ENCODE data around the gene C9orf72.
"Not testable (repeated sequence)": the region's sequence is repeated elsewhere in the genome, so short reads cannot be mapped to it uniquely, and the experiment has no call there.

C9orf72 gene, protein sequence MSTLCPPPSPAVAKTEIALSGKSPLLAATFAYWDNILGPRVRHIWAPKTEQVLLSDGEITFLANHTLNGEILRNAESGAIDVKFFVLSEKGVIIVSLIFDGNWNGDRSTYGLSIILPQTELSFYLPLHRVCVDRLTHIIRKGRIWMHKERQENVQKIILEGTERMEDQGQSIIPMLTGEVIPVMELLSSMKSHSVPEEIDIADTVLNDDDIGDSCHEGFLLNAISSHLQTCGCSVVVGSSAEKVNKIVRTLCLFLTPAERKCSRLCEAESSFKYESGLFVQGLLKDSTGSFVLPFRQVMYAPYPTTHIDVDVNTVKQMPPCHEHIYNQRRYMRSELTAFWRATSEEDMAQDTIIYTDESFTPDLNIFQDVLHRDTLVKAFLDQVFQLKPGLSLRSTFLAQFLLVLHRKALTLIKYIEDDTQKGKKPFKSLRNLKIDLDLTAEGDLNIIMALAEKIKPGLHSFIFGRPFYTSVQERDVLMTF

DNA sequence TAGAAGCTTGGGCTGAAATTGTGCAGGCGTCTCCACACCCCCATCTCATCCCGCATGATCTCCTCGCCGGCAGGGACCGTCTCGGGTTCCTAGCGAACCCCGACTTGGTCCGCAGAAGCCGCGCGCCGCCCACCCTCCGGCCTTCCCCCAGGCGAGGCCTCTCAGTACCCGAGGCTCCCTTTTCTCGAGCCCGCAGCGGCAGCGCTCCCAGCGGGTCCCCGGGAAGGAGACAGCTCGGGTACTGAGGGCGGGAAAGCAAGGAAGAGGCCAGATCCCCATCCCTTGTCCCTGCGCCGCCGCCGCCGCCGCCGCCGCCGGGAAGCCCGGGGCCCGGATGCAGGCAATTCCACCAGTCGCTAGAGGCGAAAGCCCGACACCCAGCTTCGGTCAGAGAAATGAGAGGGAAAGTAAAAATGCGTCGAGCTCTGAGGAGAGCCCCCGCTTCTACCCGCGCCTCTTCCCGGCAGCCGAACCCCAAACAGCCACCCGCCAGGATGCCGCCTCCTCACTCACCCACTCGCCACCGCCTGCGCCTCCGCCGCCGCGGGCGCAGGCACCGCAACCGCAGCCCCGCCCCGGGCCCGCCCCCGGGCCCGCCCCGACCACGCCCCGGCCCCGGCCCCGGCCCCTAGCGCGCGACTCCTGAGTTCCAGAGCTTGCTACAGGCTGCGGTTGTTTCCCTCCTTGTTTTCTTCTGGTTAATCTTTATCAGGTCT lies at the start of gene C9orf72:
TSS of gene C9orf72 (minus strand) at position 564 of the 716 bp plus-strand sequence. CDS start 6,361 bp downstream, outside the sequence.
- peak; percentile 85 for DNase-seq (ENCODE audit: low spot score)

GRCh38 chr9:27622693-27623340 lies 49.5 kb upstream of the C9orf72 start:
- no peak for DNase-seq (ENCODE audit: low spot score)

GRCh38 chr9:27619743-27620142 lies 46.5 kb upstream of the C9orf72 start:
- DNase-seq (ENCODE audit: low spot score), result no peak

- no peak for DNase-seq (ENCODE audit: low spot score)
Measured at GRCh38 chr9:27618066-27618465, 44.8 kb upstream of the C9orf72 start.

DNA sequence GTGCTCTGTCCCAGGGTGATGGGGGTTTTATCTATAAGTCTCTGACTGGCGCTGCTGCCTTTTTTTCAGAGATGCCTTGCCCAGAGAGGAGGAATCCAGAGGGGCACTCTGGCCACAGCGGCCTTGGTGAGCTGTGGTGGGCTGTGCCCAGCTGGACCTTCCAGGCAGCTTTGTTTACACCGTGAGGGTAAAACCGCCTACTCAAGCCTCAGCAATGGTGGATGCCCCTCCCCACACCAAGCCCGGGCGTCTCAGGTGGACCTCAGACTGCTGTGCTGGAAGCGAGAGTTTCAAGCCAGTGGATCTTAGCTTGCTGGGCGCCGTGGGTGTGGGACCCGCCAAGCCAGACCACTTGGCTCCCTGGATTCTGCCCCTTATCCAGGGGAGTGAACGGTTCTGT lies 41.3 kb upstream of the C9orf72 start:
- no peak for DNase-seq (ENCODE audit: low spot score)

- not testable (repeated sequence) for DNase-seq (ENCODE audit: low spot score)
Measured at GRCh38 chr9:27612036-27612435, 38.8 kb upstream of the C9orf72 start.

GRCh38 chr9:27610622-27611021 lies 37.3 kb upstream of the C9orf72 start:
- no peak for DNase-seq (ENCODE audit: low spot score)

- no peak for DNase-seq (ENCODE audit: low spot score)
Measured at GRCh38 chr9:27602954-27603353, 29.7 kb upstream of the C9orf72 start.

DNA sequence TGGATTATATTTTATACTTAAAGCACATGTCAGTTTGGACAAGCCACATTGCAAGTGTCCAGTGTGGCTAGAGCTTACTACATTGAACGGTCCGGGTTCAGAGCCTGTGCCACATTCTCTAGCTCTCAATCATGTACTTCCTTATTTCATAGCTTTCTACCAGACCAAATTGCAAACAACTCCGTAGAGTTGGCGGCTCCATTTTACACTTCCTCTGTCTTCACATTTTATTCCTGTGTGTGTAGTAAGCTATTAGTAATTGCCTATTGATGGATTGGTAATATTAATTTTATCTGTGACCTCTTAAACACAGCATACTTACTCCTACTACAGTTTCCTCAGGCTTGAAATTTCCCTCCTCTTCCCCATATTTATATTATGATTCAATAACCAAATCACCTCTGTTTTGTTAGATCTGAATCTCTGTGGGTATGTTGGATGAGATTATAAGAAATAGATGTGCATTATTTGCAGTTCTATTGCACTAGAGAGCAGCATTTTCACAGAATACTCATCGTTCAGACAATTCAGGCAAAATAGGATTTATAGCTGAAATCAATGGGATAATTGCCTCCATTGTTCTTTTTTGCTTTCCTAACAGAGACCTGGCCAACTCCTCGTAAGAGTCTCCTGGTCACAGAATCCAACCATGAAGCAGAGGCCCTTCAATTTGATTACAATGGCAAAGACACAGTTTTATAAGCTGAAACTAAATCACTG lies 29.0 kb upstream of the C9orf72 start:
- DNase-seq (ENCODE audit: low spot score), result no peak

GRCh38 chr9:27601396-27601795 lies 28.1 kb upstream of the C9orf72 start:
- no peak for DNase-seq (ENCODE audit: low spot score)

DNA sequence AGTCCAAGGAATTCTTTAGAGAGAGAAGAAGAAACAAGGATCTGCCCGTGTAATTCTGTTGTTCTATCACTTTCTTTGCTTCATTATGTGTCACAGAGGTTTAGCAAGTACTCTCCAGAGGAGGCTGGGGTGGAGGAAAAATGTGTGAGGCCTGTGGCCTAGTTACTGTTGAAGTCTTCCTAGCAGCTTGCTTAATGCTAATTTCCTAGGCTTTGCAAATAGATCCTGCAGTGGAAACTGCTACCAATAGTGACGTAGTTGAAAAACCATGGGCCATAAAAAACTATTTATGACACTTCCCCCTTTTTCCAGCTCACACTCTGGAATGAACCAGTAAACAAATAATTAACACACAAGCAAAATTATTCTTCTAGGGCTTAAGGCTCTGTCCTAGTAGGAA lies 27.0 kb upstream of the C9orf72 start:
- DNase-seq (ENCODE audit: low spot score), result no peak

DNA sequence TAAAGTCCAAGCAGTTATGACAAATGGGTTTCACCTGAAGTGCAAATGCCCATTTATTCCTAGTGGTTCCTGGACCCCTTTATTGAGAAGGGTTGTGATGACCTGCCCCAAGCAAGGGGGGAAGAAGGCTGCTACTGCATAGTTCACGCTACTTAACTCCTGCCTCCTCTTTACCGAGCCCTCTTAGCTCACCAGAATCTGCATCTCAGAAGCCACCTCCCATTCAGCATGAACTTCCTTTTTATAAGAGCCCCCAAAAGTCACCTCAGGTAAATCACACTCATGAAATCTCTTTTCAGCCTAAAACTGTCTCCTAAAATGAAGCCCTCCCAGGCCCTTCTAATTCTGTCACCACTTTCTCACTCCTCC lies 26.6 kb upstream of the C9orf72 start:
- no peak for DNase-seq (ENCODE audit: low spot score)

- DNase-seq (ENCODE audit: low spot score), result no peak
Measured at GRCh38 chr9:27599102-27599869, 26.0 kb upstream of the C9orf72 start.

GRCh38 chr9:27595733-27596132 lies 22.5 kb upstream of the C9orf72 start:
- DNase-seq (ENCODE audit: low spot score), result no peak

- DNase-seq (ENCODE audit: low spot score), result no peak
Measured at GRCh38 chr9:27591672-27592071, 18.4 kb upstream of the C9orf72 start.

DNA sequence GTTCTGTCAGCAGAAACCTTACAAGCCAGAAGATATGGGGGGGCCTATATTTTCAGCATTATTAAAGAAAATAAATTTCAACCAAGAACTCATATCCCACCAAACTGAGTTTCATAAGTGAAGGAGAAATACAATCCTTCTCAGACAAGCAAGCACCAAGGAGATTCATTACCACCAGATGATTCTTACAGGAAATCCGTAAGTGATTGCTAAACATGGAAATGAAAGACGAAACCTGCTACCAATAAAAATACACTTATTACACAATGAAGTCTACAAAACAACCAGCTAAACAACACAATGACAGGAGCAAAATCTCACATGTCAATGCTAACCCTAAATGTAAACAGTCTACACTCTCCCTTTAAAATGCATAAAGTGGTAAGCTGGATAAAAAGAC lies 17.8 kb upstream of the C9orf72 start:
- DNase-seq (ENCODE audit: low spot score), result no peak

DNA sequence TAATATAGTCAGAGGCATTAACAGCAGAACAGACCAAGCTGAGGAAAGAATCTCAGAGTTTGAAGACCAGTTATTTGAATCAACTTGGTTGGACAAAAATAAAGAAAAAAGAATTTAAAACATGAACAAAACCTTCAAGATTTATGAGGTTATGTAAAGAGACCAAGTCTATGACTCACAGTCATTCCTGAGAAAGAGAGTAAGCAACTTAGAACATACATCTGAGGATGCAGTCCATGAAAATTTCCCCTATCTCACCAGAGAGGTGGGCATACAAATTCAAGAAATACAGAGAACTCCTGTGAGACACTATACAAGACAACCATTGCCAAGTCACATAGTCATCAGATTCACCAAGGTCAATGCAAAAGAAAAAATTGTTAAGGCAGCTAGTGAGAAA lies 17.4 kb upstream of the C9orf72 start:
- DNase-seq (ENCODE audit: low spot score), result no peak

DNA sequence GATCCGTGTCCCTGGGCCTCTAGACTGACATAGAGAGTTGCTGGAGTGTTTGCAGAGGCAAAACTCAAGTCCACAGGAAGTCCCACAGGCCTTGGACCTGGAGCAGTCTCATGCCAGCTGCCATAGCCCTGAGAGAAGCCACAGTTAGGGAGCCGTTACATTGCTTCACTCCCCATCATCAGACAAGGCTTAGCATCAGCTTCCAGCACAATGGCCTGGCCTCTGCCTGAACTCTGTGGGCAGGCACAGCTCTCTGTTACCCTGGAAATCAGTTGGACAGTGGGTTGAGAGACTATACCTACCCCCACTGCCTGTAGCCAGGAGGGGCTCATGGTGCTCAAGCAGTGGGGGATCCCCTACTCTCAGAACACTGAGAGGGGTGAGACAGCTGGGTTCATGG lies 16.2 kb upstream of the C9orf72 start:
- no peak for DNase-seq (ENCODE audit: low spot score)

DNA sequence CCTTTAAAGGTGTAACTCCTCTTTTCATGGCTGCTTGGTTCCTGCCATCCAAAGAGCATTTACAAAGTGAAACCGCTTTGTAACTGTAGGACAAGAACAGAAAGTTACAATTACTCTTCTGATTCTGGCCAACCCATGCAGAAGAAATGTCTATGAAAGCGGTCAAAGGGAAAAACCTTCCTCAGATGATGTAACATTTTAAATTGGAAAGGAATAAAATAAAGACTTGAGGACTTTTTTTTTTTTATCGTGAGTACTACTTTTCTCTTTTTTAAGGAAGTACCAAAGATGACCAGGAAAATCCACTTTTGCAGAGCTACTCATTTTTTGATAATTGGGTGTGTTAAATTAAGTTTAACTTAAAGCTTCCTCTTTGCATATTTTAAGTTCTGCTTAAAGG lies 13.0 kb upstream of the C9orf72 start:
- no peak for DNase-seq (ENCODE audit: low spot score)

GRCh38 chr9:27584931-27585330 lies 11.7 kb upstream of the C9orf72 start:
- DNase-seq (ENCODE audit: low spot score), result no peak

DNA sequence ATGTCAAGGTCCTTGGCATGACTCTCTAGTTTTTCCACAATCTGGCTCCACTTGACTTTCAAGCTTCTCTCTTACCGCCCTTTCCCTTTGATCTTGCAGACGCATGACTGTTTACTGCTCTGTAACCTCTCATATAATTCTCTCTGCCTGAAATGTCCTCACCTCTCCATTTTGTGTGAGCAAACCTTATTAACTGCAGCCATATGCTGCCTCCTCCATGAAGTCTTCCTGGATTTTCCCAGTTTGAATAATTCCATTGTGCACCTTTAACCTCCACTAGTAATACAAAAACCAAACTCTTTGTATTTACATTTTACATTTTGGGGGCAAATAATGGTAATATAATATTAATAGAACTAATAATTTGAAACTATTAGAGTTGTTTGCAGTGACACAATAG lies 9.5 kb upstream of the C9orf72 start:
- no peak for DNase-seq (ENCODE audit: low spot score)
